K562 (cell line): Measurements from ENCODE around the gene IARS1. TPM values are rescaled to one million over a fixed set of nuclear protein-coding genes. Genes with fewer than 3 reads are reported as not detected.
A peak's percentile ranks its signal among the peaks of the same experiment; 100 is the strongest.

ENCODE experiments used
- CAMTA2 ChIP-seq: fragments of 250-450 bp; sonication (Bioruptor Pico); conservative IDR thresholded peaks from 2 replicates; pipeline ENCODE4 v1.5.1; 2022
- CHAMP1 ChIP-seq: fragments of 450-650 bp; IDR thresholded peaks from 2 replicates; pipeline ENCODE4 v1.6.1; 2016; ENCODE audit warnings: mild to moderate bottlenecking
- KLF16 ChIP-seq: IDR thresholded peaks from 2 replicates; pipeline ENCODE4 v1.6.1; 2016; ENCODE audit warnings: antibody characterized with exemption
- NFE2 ChIP-seq: IDR thresholded peaks from 2 replicates; pipeline ENCODE4 v1.6.1; 2014; ENCODE audit warnings: antibody characterized with exemption, low read depth
- NKRF ChIP-seq: fragments of 450-650 bp; IDR thresholded peaks from 2 replicates; pipeline ENCODE4 v1.6.1; 2016; ENCODE audit warnings: borderline replicate concordance
- SETDB1 ChIP-seq: IDR thresholded peaks from one replicate; pipeline ENCODE4 v1.6.1; 2012; ENCODE audit warnings: low read length, control low read depth, inconsistent platforms
- SNIP1 ChIP-seq: fragments of 450-650 bp; IDR thresholded peaks from 2 replicates; pipeline ENCODE4 v1.7.1; 2017; ENCODE audit warnings: low read depth, mild to moderate bottlenecking
- polyA plus RNA-seq, 8 experiments: library from polyadenylated mRNA; depleted of rRNA in 4 of 8; stranded (reverse) in 5 of 8; unstranded in 3 of 8; fragments of >200 nt; fragmentation: Nextera tagmentation in 2 of 8; fragmentation: Illumina TruSeq in 1 of 8; extraction: Ambion mirVana in 2 of 8; extraction: Trizol in 1 of 8; gene quantifications; 2 replicates each; pipeline versions ENCODE4 v1.2.1 to v1.2.3, GENCODE V29; 2011 to 2014; ENCODE audit warnings: inconsistent platforms in 1 of 8, missing spikeins in 1 of 8
- total RNA-seq, 7 experiments: library from RNA; depleted of rRNA in 6 of 7; stranded (reverse); fragments of >200 nt in 6 of 7; fragmentation: Illumina TruSeq in 2 of 7; extraction: Trizol in 2 of 7; gene quantifications; 2 replicates each; pipeline versions ENCODE4 v1.2.1 to v1.2.3, GENCODE V29; 2011 to 2021; ENCODE audit warnings: low replicate concordance in 1 of 7
- TF ChIP-seq, protein P1 (sequence below): fragments of 200-600 bp; sonication (generic); IDR thresholded peaks from one replicate; pipeline ENCODE4 v1.6.1; 2012; ENCODE audit warnings: mild to moderate bottlenecking, low read depth, low read length, inconsistent platforms
- TF ChIP-seq, protein P2 (sequence below): fragments of 200-800 bp; sonication (Bioruptor generic); IDR thresholded peaks from 2 replicates; pipeline ENCODE4 v1.6.1; 2017; ENCODE audit warnings: missing genetic modification characterization, missing compliant biosample characterization

Gene IARS1
- total and polyA plus RNA-seq, 9 of the 15 experiments (the other 6 are each of a cell fraction or from before 2014, with no cell fraction given), result 119 to 371 (median 234) TPM

DNA sequence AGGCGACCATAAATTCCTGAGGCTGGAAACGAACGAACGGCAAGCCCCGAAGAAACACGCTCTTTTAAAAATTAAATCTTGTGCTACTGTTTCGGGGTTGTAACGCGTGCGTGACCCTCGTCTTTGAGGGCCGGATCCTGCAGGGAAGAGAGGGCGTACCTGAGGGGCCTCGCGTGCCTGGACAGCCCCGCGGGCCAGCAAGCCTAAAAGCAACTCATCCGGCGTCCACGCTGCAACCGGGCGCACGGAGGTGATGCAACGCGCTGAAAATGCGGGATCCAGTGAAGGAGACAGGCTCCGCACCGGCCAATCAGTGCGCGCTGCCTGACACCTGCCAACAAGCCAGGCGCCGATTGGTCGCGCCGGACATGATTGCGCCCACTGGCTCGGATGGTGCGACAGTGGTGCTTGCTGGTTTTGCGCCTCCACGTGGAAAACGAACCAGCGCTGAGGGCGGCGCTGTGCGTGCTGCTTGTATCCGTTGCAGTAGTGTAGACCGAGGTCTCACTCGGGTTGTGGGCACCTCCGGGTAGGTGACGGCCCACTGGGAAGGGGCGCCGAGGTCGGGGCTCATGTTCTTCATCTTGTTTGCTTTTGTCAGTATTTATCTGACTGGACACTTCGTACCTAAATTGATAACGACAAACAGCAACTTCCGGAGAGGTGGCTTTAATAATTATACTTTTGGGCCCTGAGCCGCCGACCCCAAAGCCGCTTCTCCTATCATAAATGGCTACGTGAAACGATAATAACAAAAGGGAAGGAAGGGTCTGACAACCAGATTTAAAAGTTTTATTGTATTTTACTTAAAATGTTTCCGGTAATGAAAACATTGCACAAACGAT lies at the start of gene IARS1 (continued):
- TF ChIP-seq, protein P1, sequence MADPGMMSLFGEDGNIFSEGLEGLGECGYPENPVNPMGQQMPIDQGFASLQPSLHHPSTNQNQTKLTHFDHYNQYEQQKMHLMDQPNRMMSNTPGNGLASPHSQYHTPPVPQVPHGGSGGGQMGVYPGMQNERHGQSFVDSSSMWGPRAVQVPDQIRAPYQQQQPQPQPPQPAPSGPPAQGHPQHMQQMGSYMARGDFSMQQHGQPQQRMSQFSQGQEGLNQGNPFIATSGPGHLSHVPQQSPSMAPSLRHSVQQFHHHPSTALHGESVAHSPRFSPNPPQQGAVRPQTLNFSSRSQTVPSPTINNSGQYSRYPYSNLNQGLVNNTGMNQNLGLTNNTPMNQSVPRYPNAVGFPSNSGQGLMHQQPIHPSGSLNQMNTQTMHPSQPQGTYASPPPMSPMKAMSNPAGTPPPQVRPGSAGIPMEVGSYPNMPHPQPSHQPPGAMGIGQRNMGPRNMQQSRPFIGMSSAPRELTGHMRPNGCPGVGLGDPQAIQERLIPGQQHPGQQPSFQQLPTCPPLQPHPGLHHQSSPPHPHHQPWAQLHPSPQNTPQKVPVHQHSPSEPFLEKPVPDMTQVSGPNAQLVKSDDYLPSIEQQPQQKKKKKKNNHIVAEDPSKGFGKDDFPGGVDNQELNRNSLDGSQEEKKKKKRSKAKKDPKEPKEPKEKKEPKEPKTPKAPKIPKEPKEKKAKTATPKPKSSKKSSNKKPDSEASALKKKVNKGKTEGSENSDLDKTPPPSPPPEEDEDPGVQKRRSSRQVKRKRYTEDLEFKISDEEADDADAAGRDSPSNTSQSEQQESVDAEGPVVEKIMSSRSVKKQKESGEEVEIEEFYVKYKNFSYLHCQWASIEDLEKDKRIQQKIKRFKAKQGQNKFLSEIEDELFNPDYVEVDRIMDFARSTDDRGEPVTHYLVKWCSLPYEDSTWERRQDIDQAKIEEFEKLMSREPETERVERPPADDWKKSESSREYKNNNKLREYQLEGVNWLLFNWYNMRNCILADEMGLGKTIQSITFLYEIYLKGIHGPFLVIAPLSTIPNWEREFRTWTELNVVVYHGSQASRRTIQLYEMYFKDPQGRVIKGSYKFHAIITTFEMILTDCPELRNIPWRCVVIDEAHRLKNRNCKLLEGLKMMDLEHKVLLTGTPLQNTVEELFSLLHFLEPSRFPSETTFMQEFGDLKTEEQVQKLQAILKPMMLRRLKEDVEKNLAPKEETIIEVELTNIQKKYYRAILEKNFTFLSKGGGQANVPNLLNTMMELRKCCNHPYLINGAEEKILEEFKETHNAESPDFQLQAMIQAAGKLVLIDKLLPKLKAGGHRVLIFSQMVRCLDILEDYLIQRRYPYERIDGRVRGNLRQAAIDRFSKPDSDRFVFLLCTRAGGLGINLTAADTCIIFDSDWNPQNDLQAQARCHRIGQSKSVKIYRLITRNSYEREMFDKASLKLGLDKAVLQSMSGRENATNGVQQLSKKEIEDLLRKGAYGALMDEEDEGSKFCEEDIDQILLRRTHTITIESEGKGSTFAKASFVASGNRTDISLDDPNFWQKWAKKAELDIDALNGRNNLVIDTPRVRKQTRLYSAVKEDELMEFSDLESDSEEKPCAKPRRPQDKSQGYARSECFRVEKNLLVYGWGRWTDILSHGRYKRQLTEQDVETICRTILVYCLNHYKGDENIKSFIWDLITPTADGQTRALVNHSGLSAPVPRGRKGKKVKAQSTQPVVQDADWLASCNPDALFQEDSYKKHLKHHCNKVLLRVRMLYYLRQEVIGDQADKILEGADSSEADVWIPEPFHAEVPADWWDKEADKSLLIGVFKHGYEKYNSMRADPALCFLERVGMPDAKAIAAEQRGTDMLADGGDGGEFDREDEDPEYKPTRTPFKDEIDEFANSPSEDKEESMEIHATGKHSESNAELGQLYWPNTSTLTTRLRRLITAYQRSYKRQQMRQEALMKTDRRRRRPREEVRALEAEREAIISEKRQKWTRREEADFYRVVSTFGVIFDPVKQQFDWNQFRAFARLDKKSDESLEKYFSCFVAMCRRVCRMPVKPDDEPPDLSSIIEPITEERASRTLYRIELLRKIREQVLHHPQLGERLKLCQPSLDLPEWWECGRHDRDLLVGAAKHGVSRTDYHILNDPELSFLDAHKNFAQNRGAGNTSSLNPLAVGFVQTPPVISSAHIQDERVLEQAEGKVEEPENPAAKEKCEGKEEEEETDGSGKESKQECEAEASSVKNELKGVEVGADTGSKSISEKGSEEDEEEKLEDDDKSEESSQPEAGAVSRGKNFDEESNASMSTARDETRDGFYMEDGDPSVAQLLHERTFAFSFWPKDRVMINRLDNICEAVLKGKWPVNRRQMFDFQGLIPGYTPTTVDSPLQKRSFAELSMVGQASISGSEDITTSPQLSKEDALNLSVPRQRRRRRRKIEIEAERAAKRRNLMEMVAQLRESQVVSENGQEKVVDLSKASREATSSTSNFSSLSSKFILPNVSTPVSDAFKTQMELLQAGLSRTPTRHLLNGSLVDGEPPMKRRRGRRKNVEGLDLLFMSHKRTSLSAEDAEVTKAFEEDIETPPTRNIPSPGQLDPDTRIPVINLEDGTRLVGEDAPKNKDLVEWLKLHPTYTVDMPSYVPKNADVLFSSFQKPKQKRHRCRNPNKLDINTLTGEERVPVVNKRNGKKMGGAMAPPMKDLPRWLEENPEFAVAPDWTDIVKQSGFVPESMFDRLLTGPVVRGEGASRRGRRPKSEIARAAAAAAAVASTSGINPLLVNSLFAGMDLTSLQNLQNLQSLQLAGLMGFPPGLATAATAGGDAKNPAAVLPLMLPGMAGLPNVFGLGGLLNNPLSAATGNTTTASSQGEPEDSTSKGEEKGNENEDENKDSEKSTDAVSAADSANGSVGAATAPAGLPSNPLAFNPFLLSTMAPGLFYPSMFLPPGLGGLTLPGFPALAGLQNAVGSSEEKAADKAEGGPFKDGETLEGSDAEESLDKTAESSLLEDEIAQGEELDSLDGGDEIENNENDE, result no peak
- peak; percentile 1; the same call in 1 of the 2 replicates for TF ChIP-seq NFE2
- TF ChIP-seq SETDB1, result no peak
- no peak for TF ChIP-seq KLF16
- TF ChIP-seq SNIP1, result no peak
- TF ChIP-seq CAMTA2 (CRISPR knock-in tag), result 0 out of 2 replicates have a peak, but pooled peaks have one; percentile 57
- no peak for TF ChIP-seq CHAMP1
- peak; percentile 96 for TF ChIP-seq NKRF
- TF ChIP-seq, protein P2, sequence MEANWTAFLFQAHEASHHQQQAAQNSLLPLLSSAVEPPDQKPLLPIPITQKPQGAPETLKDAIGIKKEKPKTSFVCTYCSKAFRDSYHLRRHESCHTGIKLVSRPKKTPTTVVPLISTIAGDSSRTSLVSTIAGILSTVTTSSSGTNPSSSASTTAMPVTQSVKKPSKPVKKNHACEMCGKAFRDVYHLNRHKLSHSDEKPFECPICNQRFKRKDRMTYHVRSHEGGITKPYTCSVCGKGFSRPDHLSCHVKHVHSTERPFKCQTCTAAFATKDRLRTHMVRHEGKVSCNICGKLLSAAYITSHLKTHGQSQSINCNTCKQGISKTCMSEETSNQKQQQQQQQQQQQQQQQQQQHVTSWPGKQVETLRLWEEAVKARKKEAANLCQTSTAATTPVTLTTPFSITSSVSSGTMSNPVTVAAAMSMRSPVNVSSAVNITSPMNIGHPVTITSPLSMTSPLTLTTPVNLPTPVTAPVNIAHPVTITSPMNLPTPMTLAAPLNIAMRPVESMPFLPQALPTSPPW, result peak; percentile 39; the same call in 1 of the 2 replicates
